ENCODE measurements around the gene SLC25A4. TPM values are rescaled to one million over a fixed set of nuclear protein-coding genes. Genes with fewer than 3 reads are reported as not detected.
A peak's percentile ranks its signal among the peaks of the same experiment; 100 is the strongest.

The SLC25A4 gene
- total and polyA plus RNA-seq, 10 of the 15 experiments (the other 5 are each of a cell fraction or from before 2014, with no cell fraction given) = 12.6 to 161 (median 38.2) TPM

DNA sequence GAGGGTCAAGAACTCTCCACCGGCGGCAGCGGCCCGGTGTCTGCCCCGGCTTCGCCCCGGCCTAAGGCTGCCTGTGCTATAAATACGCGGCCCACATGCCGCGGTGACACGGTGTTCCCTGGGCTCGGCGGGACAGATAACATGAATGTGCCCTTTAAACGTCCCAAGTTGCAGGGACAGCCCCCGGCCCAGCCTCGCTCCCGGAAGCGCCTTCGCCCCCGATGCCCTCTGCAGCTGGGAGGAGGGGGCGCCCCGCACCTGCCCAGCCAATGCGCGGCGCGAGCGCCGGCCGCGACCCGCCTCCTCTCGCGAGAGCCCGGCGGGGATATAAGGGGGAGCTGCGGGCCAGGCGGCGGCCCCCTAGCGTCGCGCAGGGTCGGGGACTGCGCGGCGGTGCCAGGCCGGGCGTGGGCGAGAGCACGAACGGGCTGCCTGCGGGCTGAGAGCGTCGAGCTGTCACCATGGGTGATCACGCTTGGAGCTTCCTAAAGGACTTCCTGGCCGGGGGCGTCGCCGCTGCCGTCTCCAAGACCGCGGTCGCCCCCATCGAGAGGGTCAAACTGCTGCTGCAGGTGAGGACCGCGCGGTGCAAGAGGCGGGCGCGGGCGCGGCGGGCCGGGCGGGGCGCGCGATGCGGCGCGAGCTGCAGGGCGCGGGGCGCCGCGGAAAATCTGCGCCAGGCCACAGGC is at the start of gene SLC25A4 (continued):
- TF ChIP-seq, protein P1, sequence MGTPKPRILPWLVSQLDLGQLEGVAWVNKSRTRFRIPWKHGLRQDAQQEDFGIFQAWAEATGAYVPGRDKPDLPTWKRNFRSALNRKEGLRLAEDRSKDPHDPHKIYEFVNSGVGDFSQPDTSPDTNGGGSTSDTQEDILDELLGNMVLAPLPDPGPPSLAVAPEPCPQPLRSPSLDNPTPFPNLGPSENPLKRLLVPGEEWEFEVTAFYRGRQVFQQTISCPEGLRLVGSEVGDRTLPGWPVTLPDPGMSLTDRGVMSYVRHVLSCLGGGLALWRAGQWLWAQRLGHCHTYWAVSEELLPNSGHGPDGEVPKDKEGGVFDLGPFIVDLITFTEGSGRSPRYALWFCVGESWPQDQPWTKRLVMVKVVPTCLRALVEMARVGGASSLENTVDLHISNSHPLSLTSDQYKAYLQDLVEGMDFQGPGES (IDR thresholded peaks at IDR 0.05) = no peak
- TF ChIP-seq, protein P2, sequence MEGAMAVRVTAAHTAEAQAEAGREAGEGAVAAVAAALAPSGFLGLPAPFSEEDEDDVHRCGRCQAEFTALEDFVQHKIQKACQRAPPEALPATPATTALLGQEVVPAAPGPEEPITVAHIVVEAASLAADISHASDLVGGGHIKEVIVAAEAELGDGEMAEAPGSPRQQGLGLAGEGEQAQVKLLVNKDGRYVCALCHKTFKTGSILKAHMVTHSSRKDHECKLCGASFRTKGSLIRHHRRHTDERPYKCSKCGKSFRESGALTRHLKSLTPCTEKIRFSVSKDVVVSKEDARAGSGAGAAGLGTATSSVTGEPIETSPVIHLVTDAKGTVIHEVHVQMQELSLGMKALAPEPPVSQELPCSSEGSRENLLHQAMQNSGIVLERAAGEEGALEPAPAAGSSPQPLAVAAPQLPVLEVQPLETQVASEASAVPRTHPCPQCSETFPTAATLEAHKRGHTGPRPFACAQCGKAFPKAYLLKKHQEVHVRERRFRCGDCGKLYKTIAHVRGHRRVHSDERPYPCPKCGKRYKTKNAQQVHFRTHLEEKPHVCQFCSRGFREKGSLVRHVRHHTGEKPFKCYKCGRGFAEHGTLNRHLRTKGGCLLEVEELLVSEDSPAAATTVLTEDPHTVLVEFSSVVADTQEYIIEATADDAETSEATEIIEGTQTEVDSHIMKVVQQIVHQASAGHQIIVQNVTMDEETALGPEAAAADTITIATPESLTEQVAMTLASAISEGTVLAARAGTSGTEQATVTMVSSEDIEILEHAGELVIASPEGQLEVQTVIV (IDR thresholded peaks at IDR 0.05; ENCODE audit: borderline replicate concordance, partially characterized antibody) = no peak
- TF ChIP-seq, protein P3, sequence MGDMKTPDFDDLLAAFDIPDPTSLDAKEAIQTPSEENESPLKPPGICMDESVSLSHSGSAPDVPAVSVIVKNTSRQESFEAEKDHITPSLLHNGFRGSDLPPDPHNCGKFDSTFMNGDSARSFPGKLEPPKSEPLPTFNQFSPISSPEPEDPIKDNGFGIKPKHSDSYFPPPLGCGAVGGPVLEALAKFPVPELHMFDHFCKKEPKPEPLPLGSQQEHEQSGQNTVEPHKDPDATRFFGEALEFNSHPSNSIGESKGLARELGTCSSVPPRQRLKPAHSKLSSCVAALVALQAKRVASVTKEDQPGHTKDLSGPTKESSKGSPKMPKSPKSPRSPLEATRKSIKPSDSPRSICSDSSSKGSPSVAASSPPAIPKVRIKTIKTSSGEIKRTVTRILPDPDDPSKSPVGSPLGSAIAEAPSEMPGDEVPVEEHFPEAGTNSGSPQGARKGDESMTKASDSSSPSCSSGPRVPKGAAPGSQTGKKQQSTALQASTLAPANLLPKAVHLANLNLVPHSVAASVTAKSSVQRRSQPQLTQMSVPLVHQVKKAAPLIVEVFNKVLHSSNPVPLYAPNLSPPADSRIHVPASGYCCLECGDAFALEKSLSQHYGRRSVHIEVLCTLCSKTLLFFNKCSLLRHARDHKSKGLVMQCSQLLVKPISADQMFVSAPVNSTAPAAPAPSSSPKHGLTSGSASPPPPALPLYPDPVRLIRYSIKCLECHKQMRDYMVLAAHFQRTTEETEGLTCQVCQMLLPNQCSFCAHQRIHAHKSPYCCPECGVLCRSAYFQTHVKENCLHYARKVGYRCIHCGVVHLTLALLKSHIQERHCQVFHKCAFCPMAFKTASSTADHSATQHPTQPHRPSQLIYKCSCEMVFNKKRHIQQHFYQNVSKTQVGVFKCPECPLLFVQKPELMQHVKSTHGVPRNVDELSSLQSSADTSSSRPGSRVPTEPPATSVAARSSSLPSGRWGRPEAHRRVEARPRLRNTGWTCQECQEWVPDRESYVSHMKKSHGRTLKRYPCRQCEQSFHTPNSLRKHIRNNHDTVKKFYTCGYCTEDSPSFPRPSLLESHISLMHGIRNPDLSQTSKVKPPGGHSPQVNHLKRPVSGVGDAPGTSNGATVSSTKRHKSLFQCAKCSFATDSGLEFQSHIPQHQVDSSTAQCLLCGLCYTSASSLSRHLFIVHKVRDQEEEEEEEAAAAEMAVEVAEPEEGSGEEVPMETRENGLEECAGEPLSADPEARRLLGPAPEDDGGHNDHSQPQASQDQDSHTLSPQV (IDR thresholded peaks at IDR 0.05) = no peak
- TF ChIP-seq POLR2A (IDR thresholded peaks at IDR 0.05; ENCODE audit: low read depth, low read length) (peak; percentile 100), GABPA (IDR thresholded peaks at IDR 0.05; ENCODE audit: low read depth) (no peak), HDAC6 (IDR thresholded peaks at IDR 0.05; ENCODE audit: unreplicated experiment) (peak; percentile 73), ASH2L (IDR thresholded peaks at IDR 0.05; ENCODE audit: borderline replicate concordance, low read depth) (0 out of 2 replicates have a peak, but pooled peaks have one; percentile 38), CREB1 (IDR thresholded peaks at IDR 0.05; ENCODE audit: low read depth) (peak; percentile 25; the same call in 1 of the 2 replicates), SMAD5 (IDR thresholded peaks at IDR 0.05; ENCODE audit: low read depth) (peak; percentile 82), KAT2A (conservative IDR thresholded peaks at IDR 0.05; ENCODE audit: control insufficient read depth, low read depth, low read length) (no peak), IKZF1 (conservative IDR thresholded peaks at IDR 0.05) (peak; percentile 84), STAT1 (conservative IDR thresholded peaks at IDR 0.05) (0 out of 2 replicates have a peak, but pooled peaks have one; percentile 26), RB1 (IDR thresholded peaks at IDR 0.05; ENCODE audit: borderline replicate concordance) (peak; percentile 82; the same call in 1 of the 2 replicates), CHD4 (IDR thresholded peaks at IDR 0.05) (no peak), TBL1XR1 (IDR thresholded peaks at IDR 0.05; ENCODE audit: low read depth, low read length) (peak; percentile 39; the same call in 1 of the 2 replicates)
- TF ChIP-seq, protein P4, sequence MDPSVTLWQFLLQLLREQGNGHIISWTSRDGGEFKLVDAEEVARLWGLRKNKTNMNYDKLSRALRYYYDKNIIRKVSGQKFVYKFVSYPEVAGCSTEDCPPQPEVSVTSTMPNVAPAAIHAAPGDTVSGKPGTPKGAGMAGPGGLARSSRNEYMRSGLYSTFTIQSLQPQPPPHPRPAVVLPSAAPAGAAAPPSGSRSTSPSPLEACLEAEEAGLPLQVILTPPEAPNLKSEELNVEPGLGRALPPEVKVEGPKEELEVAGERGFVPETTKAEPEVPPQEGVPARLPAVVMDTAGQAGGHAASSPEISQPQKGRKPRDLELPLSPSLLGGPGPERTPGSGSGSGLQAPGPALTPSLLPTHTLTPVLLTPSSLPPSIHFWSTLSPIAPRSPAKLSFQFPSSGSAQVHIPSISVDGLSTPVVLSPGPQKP (IDR thresholded peaks at IDR 0.05; ENCODE audit: low read depth, low read length) = no peak
- TF ChIP-seq, protein P5, sequence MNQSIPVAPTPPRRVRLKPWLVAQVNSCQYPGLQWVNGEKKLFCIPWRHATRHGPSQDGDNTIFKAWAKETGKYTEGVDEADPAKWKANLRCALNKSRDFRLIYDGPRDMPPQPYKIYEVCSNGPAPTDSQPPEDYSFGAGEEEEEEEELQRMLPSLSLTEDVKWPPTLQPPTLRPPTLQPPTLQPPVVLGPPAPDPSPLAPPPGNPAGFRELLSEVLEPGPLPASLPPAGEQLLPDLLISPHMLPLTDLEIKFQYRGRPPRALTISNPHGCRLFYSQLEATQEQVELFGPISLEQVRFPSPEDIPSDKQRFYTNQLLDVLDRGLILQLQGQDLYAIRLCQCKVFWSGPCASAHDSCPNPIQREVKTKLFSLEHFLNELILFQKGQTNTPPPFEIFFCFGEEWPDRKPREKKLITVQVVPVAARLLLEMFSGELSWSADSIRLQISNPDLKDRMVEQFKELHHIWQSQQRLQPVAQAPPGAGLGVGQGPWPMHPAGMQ (IDR thresholded peaks at IDR 0.05; ENCODE audit: borderline replicate concordance) = 0 out of 2 replicates have a peak, but pooled peaks have one; percentile 31
- TF ChIP-seq, protein P6, sequence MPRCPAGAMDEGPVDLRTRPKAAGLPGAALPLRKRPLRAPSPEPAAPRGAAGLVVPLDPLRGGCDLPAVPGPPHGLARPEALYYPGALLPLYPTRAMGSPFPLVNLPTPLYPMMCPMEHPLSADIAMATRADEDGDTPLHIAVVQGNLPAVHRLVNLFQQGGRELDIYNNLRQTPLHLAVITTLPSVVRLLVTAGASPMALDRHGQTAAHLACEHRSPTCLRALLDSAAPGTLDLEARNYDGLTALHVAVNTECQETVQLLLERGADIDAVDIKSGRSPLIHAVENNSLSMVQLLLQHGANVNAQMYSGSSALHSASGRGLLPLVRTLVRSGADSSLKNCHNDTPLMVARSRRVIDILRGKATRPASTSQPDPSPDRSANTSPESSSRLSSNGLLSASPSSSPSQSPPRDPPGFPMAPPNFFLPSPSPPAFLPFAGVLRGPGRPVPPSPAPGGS (IDR thresholded peaks at IDR 0.05; ENCODE audit: borderline replicate concordance, insufficient read depth, low read depth, low read length, poor library complexity, severe bottlenecking) = peak; percentile 44
